Measurements from ENCODE around the gene PPFIA4. TPM values are rescaled to one million over a fixed set of nuclear protein-coding genes. Genes with fewer than 3 reads are reported as not detected.

Gene PPFIA4
- total RNA-seq, 1 donor from 2014 or later: 14.7 TPM

- Mint-ChIP-seq H3K9me3 (ENCODE audit: low read depth) (peaks cover 8% of the 10 kb centered on the region), H3K36me3 (ENCODE audit: low read depth) (peaks cover 6% of the 10 kb centered on the region), H3K4me1 (ENCODE audit: low read depth) (no peaks in the 10 kb centered on the region), H3K27me3 (ENCODE audit: low read depth) (peaks cover 42% of the 10 kb centered on the region), H3K27ac (ENCODE audit: unreplicated experiment) (no peak overlapping the region), H3K4me3 (ENCODE audit: unreplicated experiment) (no peak overlapping the region)
- no peak for TF ChIP-seq CTCF (IDR thresholded peaks at IDR 0.05)
- no peak for DNase-seq (ENCODE audit: low spot score)
Observed at GRCh38 chr1:203103829-203104495, 77.7 kb downstream of the PPFIA4 start.

GRCh38 chr1:203104789-203105390, 78.6 kb downstream of the PPFIA4 start:
- Mint-ChIP-seq H3K9me3 (ENCODE audit: low read depth) (peaks cover 8% of the 10 kb centered on the region), H3K27me3 (ENCODE audit: low read depth) (peaks cover 48% of the 10 kb centered on the region), H3K4me3 (ENCODE audit: unreplicated experiment) (no peak overlapping the region), H3K36me3 (ENCODE audit: low read depth) (peaks cover 6% of the 10 kb centered on the region), H3K4me1 (ENCODE audit: low read depth) (no peaks in the 10 kb centered on the region), H3K27ac (ENCODE audit: unreplicated experiment) (no peak overlapping the region)
- DNase-seq (ENCODE audit: low spot score): no peak
- TF ChIP-seq CTCF (IDR thresholded peaks at IDR 0.05): no peak

- Mint-ChIP-seq H3K4me1 (ENCODE audit: low read depth) (no peaks in the 10 kb centered on the region), H3K27me3 (ENCODE audit: low read depth) (peaks cover 54% of the 10 kb centered on the region), H3K4me3 (ENCODE audit: unreplicated experiment) (no peak overlapping the region), H3K36me3 (ENCODE audit: low read depth) (peaks cover 2% of the 10 kb centered on the region), H3K9me3 (ENCODE audit: low read depth) (no peaks in the 10 kb centered on the region), H3K27ac (ENCODE audit: unreplicated experiment) (no peak overlapping the region)
- no peak for DNase-seq (ENCODE audit: low spot score)
- no peak for TF ChIP-seq CTCF (IDR thresholded peaks at IDR 0.05)
Observed at GRCh38 chr1:203112475-203112874, 86.2 kb downstream of the PPFIA4 start.

GRCh38 chr1:203113308-203113707, 87.0 kb downstream of the PPFIA4 start:
- no peak for TF ChIP-seq CTCF (IDR thresholded peaks at IDR 0.05)
- Mint-ChIP-seq H3K27ac (ENCODE audit: unreplicated experiment) (no peak overlapping the region), H3K4me3 (ENCODE audit: unreplicated experiment) (no peak overlapping the region), H3K9me3 (ENCODE audit: low read depth) (no peaks in the 10 kb centered on the region), H3K36me3 (ENCODE audit: low read depth) (no peaks in the 10 kb centered on the region), H3K4me1 (ENCODE audit: low read depth) (peaks cover 6% of the 10 kb centered on the region), H3K27me3 (ENCODE audit: low read depth) (peaks cover 55% of the 10 kb centered on the region)
- no peak for DNase-seq (ENCODE audit: low spot score)

GRCh38 chr1:203114202-203114601, 87.9 kb downstream of the PPFIA4 start:
- H3K9me3 Mint-ChIP-seq (ENCODE audit: low read depth): no peaks in the 10 kb centered on the region
- DNase-seq (ENCODE audit: low spot score): no peak
- H3K36me3 Mint-ChIP-seq (ENCODE audit: low read depth): no peaks in the 10 kb centered on the region
- TF ChIP-seq CTCF (IDR thresholded peaks at IDR 0.05): no peak
- no peak overlapping the region for H3K4me3 Mint-ChIP-seq (ENCODE audit: unreplicated experiment)
- H3K27ac Mint-ChIP-seq (ENCODE audit: unreplicated experiment): no peak overlapping the region
- H3K4me1 Mint-ChIP-seq (ENCODE audit: low read depth): peaks cover 6% of the 10 kb centered on the region
- H3K27me3 Mint-ChIP-seq (ENCODE audit: low read depth): peaks cover 56% of the 10 kb centered on the region

All from chondrocyte (in vitro differentiated cells).